Measurements from ENCODE around the gene TTLL11.

Gene TTLL11

DNA sequence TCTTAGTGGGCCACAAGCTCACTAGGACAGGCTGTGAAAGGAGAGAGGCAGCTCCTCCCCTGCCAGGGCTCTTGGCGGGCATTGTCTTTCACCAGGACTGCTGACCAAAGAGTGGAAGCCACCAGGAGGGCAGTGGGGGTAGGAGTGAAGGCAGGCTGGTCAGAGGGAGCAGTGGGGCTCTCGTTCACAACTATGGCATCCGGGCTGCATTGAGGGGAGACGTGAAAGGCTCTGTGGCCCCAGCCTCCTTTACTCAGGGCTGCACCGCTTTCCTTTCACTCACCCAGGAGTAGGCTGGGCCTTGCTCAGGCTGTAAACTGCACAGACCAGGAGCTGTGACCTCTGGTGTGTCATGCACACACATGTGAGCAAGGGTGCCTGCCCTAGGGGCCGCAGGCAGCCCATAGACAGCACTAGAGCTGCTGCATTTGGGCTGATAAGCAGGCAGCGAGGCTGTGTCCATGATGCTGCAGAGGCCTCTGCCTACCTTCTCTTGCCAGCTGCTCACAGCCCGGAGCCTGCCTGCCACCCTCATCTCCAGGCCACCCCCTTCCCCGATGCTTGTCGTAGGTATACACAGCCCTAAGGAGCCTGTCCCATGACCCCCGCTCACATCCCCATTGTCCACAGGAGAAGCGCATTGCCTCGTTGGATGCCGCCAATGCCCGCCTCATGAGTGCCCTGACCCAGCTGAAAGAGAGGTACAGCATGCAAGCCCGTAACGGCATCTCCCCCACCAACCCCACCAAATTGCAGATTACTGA lies 311.2 kb downstream of the TTLL11 start:
- DNase-seq = no peak

DNA sequence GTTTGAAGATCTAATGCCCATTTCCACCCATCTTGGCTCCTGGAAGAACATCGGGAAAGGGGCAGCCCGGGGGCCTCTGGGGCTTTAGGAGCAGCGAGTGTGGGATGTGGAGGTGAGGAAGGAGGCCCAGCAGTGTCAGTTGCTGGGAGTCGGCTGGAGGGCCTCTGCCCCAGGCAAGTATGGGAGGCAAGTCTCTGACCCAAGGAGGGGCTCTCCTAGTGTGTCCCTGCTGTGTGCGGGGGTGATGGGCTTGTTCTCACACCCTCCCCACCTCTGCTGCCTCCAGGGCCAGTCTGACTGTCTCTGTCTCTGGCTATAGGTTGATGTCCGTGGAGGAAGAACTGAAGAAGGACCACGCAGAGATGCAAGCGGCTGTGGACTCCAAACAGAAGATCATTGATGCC lies 312.0 kb downstream of the TTLL11 start:
- DNase-seq = no peak

DNA sequence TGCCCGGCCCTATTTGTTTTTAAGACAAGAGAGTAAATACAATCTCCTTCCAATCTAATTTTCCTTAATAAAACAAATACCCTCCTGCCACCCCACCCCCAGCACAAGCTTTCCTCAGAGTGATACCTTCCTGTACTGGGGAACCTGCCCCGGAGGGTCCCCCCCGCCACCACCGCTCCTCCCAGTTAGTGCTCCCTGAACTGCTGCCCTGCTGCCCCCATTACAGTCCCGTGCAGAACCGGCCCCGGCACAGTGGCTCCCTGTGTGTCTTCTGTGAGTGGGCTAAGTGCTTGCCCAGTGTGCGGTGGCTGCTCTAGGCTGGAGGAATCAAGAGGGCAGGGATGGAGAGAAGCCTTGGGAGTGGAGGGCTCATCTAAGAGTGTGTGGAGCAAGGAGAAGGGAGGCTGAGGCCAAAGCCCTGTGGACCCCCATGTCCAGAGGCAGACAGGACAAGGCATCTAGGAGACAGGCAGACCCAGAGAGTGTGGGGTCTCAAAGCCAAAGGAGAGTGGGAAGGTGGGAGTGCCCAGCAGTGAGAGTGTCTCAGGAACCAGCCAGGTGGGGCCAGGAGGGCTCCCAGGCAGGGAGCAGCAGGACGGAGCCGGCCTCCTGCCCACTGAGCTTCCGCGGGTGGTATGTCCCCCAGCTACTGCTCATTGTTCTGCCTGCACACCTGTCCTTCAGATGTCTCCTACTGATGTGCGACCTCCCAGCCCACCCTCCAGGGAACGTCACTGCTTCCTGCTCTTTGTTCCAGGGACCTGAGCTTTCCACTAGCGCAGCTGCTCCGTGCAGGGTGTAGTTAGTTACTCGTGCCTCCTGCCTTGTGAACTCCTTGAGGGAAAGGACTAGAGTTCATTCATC lies 312.7 kb downstream of the TTLL11 start:
- no peak for DNase-seq

DNA sequence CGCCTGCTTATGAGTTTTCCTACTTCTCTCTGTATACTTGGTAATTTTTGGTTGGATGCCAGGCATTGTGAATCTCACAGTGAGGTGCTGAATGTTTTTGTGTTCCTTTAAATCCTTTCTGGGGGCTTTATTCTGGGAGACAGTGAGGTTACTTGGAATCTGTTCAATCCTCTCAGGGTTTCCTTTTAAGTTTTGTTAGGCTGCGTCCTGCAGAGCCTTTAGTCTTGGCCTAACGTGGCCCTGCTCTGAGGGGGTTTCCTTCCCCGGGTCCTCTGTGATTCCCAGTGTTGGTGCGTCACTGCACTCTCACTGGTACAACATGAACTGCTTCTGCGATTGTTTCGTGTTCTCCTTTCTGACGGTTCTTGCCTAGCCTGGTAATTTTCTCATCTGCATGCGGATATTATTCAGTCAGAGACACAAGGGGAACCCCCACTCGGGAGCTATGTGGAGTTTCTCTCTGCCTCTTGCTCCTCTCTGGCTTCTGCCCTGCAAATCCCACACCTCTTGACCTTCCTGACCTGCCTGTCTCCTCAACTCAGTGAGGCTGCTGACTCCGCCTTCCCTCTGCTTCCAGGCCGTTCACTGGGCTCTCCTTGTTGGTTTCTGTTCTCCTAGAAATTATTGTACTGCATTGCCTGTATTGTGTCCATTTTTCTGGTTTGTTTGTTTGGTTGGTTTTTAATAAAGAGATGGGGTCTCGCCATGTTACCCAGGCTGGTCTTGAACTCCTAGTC lies 313.6 kb downstream of the TTLL11 start:
- no peak for DNase-seq

DNA sequence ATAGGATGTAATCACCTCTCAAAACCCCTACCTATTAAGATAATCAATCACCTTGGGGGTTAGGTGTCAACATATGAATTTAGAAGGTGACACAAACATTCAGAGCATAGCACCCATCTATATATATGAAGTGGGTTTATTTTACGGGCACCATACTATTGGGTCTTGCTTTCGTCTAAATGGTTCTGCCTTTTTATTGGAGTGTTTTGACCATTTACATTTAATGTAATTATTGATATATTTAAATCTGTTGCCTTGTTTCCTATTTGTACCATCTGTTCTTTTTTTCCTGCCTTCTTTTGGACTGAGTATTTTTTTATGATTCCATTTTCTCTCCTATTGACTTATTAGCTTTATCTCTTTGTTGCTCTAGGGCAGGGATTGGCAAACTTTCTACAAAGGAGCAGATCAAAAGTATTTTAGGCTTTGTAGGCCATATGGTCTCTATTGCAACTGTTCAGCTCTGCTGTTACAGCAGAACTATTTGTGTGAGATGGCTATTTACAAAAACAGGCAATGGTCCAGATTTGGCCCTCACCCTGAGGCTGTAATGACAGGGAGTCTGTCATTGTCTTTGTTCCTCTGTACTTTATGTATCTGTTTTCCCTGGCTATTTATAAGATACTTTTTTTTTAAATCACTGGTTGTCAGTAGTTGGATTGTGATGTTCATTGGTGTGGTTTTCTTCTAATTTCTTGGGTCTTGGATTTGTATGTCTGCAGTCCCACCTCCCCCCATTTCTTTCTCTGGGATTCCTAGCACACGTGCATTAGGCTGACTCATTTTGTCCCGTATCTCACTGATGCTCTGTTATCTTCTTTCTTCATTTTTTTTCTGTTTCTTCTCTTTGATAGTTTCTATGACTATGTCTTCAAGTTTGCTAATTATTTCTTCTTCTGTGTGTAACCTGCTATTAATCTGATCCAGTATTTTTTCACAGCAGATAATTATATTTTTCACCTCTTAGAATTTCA lies 314.6 kb downstream of the TTLL11 start:
- DNase-seq = no peak

DNA sequence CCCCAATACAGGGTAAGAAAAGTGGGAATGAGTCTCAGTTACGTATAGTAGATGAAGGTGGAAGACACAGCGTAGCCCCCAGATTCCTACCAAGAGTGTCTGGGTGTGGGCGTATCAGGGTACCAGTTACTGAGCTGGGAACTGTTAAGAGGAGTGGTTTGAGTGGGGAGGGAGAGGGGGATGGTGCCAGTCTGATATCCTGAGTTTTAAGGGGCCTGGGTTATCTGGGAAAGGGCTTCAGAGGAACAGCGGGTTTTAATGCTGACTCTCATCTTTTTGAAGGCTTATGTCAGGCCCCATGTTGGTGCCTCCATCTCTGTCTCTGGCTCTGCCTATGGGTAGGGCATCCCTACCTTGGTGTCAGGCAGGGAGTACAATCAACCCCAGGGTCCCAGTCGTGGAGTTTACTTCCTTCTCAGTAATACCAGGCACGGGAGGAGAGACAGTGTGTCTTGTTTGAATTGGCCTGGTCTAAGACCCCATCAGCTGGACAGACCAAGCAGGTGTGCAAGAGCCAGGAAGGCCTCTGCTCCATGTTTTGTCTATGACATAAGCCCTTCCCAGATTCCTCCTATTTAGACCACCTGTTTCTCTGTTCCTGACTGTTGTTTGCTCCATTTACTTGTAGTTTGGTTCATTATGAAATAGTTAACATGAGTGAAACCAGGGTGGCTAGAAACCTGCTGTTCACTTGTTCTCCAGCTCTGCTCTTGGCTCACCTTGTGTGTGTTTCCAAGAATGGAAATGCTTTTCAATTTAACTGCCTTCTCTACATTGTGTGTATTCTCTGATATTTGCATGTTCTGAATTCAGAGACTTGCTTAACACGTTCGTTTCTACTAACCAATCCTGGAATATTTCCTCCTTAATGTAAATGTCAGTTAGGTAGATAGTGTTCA lies 316.1 kb downstream of the TTLL11 start:
- no peak for DNase-seq

DNA sequence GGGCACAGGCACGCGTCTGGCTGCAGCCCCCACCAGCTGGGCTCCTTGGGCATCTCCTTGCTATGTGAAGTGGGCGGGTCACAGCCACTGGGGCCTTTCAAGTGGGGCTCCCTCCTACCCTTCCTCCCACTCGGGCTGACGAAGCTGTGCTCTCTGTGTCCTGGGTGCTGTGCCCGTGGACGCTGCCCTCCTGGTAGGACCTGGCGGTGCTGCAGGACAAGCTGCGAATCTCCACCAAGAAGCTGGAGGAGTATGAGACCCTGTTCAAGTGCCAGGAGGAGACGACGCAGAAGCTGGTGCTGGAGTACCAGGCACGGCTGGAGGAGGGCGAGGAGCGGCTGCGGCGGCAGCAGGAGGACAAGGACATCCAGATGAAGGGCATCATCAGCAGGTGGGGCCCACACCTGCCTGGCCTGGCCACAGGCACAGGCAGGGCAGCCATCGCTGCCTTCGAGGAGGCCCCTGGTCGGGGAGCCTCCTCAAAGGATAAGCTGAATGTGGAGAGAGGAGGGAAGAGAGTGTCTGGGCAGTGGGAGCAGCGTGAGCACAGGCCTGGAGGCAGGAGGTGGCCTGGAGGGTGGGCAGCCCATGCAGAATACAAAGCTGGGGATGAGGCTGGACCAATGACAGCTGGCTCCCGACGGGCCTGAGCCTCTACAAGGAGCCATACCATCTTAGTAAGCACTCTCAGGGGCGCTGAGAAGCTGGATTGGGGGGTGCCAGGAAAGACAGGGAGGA lies 316.9 kb downstream of the TTLL11 start:
- no peak for DNase-seq

DNA sequence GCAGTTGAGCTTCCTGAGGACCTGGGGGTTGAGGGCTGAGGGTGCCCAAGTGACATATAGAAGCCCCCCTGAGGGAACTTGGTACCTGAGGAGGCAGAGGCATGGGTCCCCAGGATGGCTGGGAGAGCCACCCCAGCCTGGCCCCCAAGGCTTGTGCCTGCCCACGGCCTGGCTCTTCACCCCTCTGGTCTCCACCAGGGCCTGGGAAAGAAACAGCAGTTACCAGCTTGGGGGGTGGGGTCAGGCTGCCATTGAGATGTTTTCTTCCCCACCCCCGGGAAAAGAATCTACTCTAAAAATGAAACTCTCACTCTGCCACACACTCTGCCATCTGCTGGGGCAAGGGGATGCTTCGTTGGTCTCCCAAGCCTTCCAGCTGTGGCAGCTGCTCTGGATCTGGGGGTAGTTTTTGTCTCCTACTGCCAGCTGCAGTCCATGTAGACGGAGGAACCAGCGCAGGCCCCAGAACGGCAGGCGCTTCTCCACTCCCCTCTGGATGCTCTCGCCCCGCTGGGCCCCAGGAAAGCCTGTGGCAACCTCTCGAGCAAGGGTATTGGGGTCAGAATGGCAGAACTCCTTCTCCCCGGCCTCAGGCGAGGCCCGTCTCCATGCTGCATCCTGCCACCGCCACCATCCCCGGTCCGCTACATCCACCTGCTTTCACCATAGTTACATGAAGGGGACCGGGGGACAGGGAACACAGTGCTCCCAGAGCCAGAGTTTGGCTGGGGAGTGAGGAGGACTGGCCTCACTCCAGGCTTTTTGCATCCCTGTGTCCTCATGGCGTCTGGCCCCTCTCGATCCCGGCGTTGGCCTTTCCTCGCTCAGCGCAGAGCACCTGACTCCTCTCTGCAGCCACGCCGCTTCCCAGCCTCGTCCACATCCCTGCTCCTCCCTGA lies 318.1 kb downstream of the TTLL11 start:
- no peak for DNase-seq

DNA sequence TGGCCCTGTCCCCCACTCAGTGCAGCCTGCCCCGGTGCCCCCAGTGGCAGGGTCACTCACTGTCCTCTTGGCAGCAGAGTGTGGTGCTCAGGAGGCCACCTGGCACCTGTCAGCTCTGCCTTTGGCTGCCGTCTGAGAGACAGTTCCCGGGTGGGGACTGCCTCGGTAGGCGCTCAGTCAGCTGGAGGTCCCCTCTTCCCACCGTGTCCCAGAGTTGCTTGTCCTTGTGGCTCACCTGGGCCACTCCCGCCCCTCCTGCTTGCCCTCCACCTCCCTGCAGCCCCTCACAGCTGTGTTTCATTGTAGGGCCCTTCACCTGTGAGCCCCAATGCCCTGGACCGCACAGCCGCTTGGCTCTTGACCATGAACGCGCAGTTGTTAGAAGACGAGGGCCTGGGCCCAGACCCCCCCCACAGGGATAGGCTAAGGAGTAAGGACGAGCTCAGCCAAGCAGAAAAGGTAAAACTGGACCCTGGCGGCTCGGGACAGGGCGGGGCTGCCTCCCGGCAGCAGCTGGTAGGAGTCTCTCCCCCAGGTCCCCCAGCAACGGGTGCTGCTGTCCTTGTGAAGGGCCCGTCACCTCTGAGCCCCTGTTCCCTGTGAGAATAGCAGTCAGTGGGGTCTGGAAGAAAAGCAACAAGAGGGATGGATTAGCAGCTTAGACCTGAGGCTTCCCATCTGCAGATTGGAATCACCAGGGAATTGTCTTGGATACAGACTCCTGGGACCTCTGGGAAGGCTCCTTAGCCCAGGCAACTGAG lies 319.0 kb downstream of the TTLL11 start:
- no peak for DNase-seq

DNA sequence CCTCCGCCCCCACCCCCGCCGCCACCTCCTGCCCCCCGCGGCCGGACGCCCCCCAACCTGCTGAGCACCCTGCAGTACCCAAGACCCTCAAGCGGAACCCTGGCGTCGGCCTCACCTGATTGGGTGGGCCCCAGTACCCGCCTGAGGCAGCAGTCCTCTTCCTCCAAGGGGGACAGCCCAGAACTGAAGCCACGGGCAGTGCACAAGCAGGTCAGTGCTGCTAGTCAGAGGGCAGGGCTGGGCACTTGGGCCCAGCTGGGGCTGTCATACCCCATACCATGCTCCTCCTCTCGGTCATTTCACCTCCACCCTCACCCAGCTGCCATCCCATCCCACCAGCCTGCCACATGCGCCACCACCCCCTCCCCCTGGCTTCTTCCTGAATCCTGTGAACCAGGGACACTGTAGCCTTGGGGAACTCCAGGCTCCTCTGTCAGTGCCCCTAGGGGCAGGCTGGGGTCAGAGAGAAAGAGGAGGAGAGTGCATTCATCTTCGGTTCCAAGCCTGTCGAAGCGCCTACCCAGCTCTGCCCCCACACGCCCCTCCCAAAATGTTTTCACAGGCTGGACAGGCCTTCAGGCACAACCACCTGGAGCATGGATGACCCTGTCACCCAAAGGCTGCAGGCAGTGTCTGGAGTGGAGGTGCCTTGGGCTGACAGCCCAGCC lies 319.7 kb downstream of the TTLL11 start:
- DNase-seq = no peak

DNA sequence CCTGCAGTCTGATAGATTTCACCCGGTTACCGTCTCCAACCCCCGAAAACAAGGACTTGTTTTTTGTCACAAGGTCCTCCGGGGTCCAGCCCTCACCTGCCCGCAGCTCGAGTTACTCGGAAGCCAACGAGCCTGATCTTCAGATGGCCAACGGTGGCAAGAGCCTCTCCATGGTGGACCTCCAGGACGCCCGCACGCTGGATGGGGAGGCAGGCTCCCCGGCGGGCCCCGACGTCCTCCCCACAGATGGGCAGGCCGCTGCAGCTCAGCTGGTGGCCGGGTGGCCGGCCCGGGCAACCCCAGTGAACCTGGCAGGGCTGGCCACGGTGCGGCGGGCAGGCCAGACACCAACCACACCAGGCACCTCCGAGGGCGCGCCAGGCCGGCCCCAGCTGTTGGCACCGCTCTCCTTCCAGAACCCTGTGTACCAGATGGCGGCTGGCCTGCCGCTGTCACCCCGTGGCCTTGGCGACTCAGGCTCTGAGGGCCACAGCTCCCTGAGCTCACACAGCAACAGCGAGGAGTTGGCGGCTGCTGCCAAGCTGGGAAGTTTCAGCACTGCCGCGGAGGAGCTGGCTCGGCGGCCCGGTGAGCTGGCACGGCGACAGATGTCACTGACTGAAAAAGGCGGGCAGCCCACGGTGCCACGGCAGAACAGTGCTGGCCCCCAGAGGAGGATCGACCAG lies 320.4 kb downstream of the TTLL11 start:
- no peak for DNase-seq
